ENCODE results near the gene LPCAT2. TPM values are rescaled to one million over a fixed set of nuclear protein-coding genes. Genes with fewer than 3 reads are reported as not detected.

The LPCAT2 gene
- total RNA-seq, 1 donor: 33.1 TPM

- DNase-seq (ENCODE audit: low read depth in 2 of 3, low spot score in 2 of 3): no peak
Observed at GRCh38 chr16:55540221-55540620, 31.3 kb downstream of the LPCAT2 start.

GRCh38 chr16:55542459-55543082, 33.7 kb downstream of the LPCAT2 start:
- peak in 2 of 3 donors; percentile 11 to 24 for DNase-seq (ENCODE audit: low read depth in 2 of 3, low spot score in 2 of 3)

GRCh38 chr16:55543472-55543871, 34.6 kb downstream of the LPCAT2 start:
- peak in 1 of 3 donors; percentile 30 for DNase-seq (ENCODE audit: low read depth in 2 of 3, low spot score in 2 of 3)

GRCh38 chr16:55552621-55553020, 43.7 kb downstream of the LPCAT2 start:
- DNase-seq (ENCODE audit: low read depth in 2 of 3, low spot score in 2 of 3): no peak

- DNase-seq (ENCODE audit: low read depth in 2 of 3, low spot score in 2 of 3): no peak
Observed at GRCh38 chr16:55555436-55555835, 46.6 kb downstream of the LPCAT2 start.

GRCh38 chr16:55557186-55557585, 48.3 kb downstream of the LPCAT2 start:
- no peak for DNase-seq (ENCODE audit: low read depth in 2 of 3, low spot score in 2 of 3)

- DNase-seq (ENCODE audit: low read depth in 2 of 3, low spot score in 2 of 3): no peak
Observed at GRCh38 chr16:55559233-55559632, 50.4 kb downstream of the LPCAT2 start.

GRCh38 chr16:55559933-55560516, 51.2 kb downstream of the LPCAT2 start:
- no peak for DNase-seq (ENCODE audit: low read depth in 2 of 3, low spot score in 2 of 3)

GRCh38 chr16:55561319-55561848, 52.5 kb downstream of the LPCAT2 start:
- DNase-seq (ENCODE audit: low read depth in 2 of 3, low spot score in 2 of 3): no peak

GRCh38 chr16:55562936-55563335, 54.1 kb downstream of the LPCAT2 start:
- no peak for DNase-seq (ENCODE audit: low read depth in 2 of 3, low spot score in 2 of 3)

- DNase-seq (ENCODE audit: low read depth in 2 of 3, low spot score in 2 of 3): no peak
Observed at GRCh38 chr16:55563797-55564196, 54.9 kb downstream of the LPCAT2 start.

GRCh38 chr16:55565086-55565485, 56.2 kb downstream of the LPCAT2 start:
- no peak for DNase-seq (ENCODE audit: low read depth in 2 of 3, low spot score in 2 of 3)

GRCh38 chr16:55566432-55567175, 57.7 kb downstream of the LPCAT2 start, which contains the start of gene CAPNS2:
CAPNS2 (plus strand) TSS chr16:55566684; CDS start chr16:55566757, 73 bp downstream.
- no peak for DNase-seq (ENCODE audit: low read depth in 2 of 3, low spot score in 2 of 3)

GRCh38 chr16:55567382-55567781, 58.5 kb downstream of the LPCAT2 start:
- DNase-seq (ENCODE audit: low read depth in 2 of 3, low spot score in 2 of 3): no peak

- no peak for DNase-seq (ENCODE audit: low read depth in 2 of 3, low spot score in 2 of 3)
Observed at GRCh38 chr16:55568207-55568606, 59.3 kb downstream of the LPCAT2 start.

- no peak for DNase-seq (ENCODE audit: low read depth in 2 of 3, low spot score in 2 of 3)
Observed at GRCh38 chr16:55569025-55569424, 60.2 kb downstream of the LPCAT2 start.

GRCh38 chr16:55570159-55570558, 61.3 kb downstream of the LPCAT2 start:
- DNase-seq (ENCODE audit: low read depth in 2 of 3, low spot score in 2 of 3): no peak

- DNase-seq (ENCODE audit: low read depth in 2 of 3, low spot score in 2 of 3): no peak
Observed at GRCh38 chr16:55571191-55571897, 62.5 kb downstream of the LPCAT2 start.

GRCh38 chr16:55572439-55572838, 63.6 kb downstream of the LPCAT2 start:
- peak in 1 of 3 donors; percentile 32 for DNase-seq (ENCODE audit: low read depth in 2 of 3, low spot score in 2 of 3)

GRCh38 chr16:55574811-55575210, 65.9 kb downstream of the LPCAT2 start:
- peak in 2 of 3 donors; percentile 9 to 45 for DNase-seq (ENCODE audit: low read depth in 2 of 3, low spot score in 2 of 3)

- no peak for DNase-seq (ENCODE audit: low read depth in 2 of 3, low spot score in 2 of 3)
Observed at GRCh38 chr16:55575496-55575895, 66.6 kb downstream of the LPCAT2 start.

Measured in hematopoietic multipotent progenitor cell (in vitro differentiated cells).